K562 (cell line): Measurements from ENCODE around the gene FUCA2. TPM values are rescaled to one million over a fixed set of nuclear protein-coding genes. Genes with fewer than 3 reads are reported as not detected.
A peak's percentile ranks its signal among the peaks of the same experiment; 100 is the strongest.

Experiments
- CBX8 ChIP-seq: fragments of 200-600 bp; sonication (generic); IDR thresholded peaks from 2 replicates; pipeline ENCODE4 v1.6.1; 2012; ENCODE audit warnings: borderline replicate concordance, mixed run types, low read depth, mild to moderate bottlenecking, moderate library complexity, mixed read lengths, low read length, control low read depth, inconsistent platforms; ENCODE audit not compliant: poor library complexity, severe bottlenecking; ENCODE audit errors: extremely low read depth
- CHD2 ChIP-seq: IDR thresholded peaks from 2 replicates; pipeline ENCODE4 v1.6.1; 2011; ENCODE audit warnings: low read depth, low read length
- COPS2 ChIP-seq: fragments of 450-650 bp; conservative IDR thresholded peaks from 2 replicates; pipeline ENCODE4 v1.6.1; 2016; ENCODE audit warnings: mild to moderate bottlenecking, moderate library complexity
- DPF2 ChIP-seq: fragments of 450-650 bp; IDR thresholded peaks from 2 replicates; pipeline ENCODE4 v1.6.1; 2016
- EHMT2 ChIP-seq: fragments of 450-650 bp; IDR thresholded peaks from 2 replicates; pipeline ENCODE4 v1.6.1; 2018; ENCODE audit warnings: antibody characterized with exemption
- FOXK1 ChIP-seq: sonication (generic); formaldehyde crosslinking; IDR thresholded peaks from 2 replicates; pipeline ENCODE4 v1.8.0; 2022; ENCODE audit warnings: missing genetic modification reagents, mild to moderate bottlenecking, borderline replicate concordance
- KLF1 ChIP-seq: fragments of 450-650 bp; IDR thresholded peaks from 2 replicates; pipeline ENCODE4 v1.6.1; 2016; ENCODE audit warnings: missing genetic modification characterization, missing compliant biosample characterization
- NFYB ChIP-seq: IDR thresholded peaks from 2 replicates; pipeline ENCODE4 v1.6.1; 2011; ENCODE audit warnings: mild to moderate bottlenecking, moderate library complexity; ENCODE audit not compliant: insufficient read length; ENCODE audit errors: extremely low read depth
- RFX5 ChIP-seq: IDR thresholded peaks from 2 replicates; pipeline ENCODE4 v1.6.1; 2011; ENCODE audit warnings: low read depth, mild to moderate bottlenecking, improper control_type of control experiment, low read length
- SMARCE1 ChIP-seq: fragments of 450-650 bp; IDR thresholded peaks from 2 replicates; pipeline ENCODE4 v1.7.1; 2016; ENCODE audit warnings: mild to moderate bottlenecking
- TBL1XR1 ChIP-seq, 2 experiments: IDR thresholded peaks; 2 replicates each; pipeline ENCODE4 v1.6.1; 2012; ENCODE audit warnings: improper control_type of control experiment in 2 of 2, low read length in 2 of 2, mild to moderate bottlenecking in 1 of 2
- TSC22D4 ChIP-seq: fragments of 450-650 bp; IDR thresholded peaks from 2 replicates; pipeline ENCODE4 v1.6.1; 2016; ENCODE audit warnings: missing genetic modification characterization, missing biosample characterization, control low read depth
- ZNF57 ChIP-seq: fragments of 450-650 bp; formaldehyde crosslinking; IDR thresholded peaks from 2 replicates; pipeline ENCODE4 v1.4.0; 2020; ENCODE audit warnings: mild to moderate bottlenecking, moderate library complexity
- ZNF717 ChIP-seq: fragments of 250-450 bp; sonication (Bioruptor Pico); IDR thresholded peaks from 2 replicates; pipeline ENCODE4 v1.5.0; 2021
- polyA plus RNA-seq, 8 experiments: library from polyadenylated mRNA; depleted of rRNA in 4 of 8; stranded (reverse) in 5 of 8; unstranded in 3 of 8; fragments of >200 nt; fragmentation: Nextera tagmentation in 2 of 8; fragmentation: Illumina TruSeq in 1 of 8; extraction: Ambion mirVana in 2 of 8; extraction: Trizol in 1 of 8; gene quantifications; 2 replicates each; pipeline versions ENCODE4 v1.2.1 to v1.2.3, GENCODE V29; 2011 to 2014; ENCODE audit warnings: inconsistent platforms in 1 of 8, missing spikeins in 1 of 8
- total RNA-seq, 7 experiments: library from RNA; depleted of rRNA in 6 of 7; stranded (reverse); fragments of >200 nt in 6 of 7; fragmentation: Illumina TruSeq in 2 of 7; extraction: Trizol in 2 of 7; gene quantifications; 2 replicates each; pipeline versions ENCODE4 v1.2.1 to v1.2.3, GENCODE V29; 2011 to 2021; ENCODE audit warnings: low replicate concordance in 1 of 7
- TF ChIP-seq, protein P1 (sequence below), 2 experiments: fragments of 450-650 bp; IDR thresholded peaks; 2 replicates each; pipeline ENCODE4 v1.6.1; 2018; ENCODE audit warnings: mild to moderate bottlenecking in 2 of 2, low read depth in 1 of 2; ENCODE audit not compliant: partially characterized antibody in 2 of 2
- TF ChIP-seq, protein P2 (sequence below): fragments of 450-650 bp; formaldehyde crosslinking; IDR thresholded peaks from 2 replicates; pipeline ENCODE4 v1.4.0; 2020; ENCODE audit warnings: mild to moderate bottlenecking
- TF ChIP-seq, protein P3 (sequence below): fragments of 250-450 bp; sonication (Bioruptor Pico); IDR thresholded peaks from 2 replicates; pipeline ENCODE4 v1.8.0; 2022; ENCODE audit warnings: inconsistent platforms
- TF ChIP-seq, protein P4 (sequence below): sonication (generic); formaldehyde crosslinking; IDR thresholded peaks from 2 replicates; pipeline ENCODE4 v1.8.0; 2022; ENCODE audit warnings: missing genetic modification reagents, mild to moderate bottlenecking, borderline replicate concordance

The FUCA2 gene
- total and polyA plus RNA-seq, 9 of the 15 experiments (the other 6 are each of a cell fraction or from before 2014, with no cell fraction given): 20.6 to 112 (median 79.3) TPM

DNA sequence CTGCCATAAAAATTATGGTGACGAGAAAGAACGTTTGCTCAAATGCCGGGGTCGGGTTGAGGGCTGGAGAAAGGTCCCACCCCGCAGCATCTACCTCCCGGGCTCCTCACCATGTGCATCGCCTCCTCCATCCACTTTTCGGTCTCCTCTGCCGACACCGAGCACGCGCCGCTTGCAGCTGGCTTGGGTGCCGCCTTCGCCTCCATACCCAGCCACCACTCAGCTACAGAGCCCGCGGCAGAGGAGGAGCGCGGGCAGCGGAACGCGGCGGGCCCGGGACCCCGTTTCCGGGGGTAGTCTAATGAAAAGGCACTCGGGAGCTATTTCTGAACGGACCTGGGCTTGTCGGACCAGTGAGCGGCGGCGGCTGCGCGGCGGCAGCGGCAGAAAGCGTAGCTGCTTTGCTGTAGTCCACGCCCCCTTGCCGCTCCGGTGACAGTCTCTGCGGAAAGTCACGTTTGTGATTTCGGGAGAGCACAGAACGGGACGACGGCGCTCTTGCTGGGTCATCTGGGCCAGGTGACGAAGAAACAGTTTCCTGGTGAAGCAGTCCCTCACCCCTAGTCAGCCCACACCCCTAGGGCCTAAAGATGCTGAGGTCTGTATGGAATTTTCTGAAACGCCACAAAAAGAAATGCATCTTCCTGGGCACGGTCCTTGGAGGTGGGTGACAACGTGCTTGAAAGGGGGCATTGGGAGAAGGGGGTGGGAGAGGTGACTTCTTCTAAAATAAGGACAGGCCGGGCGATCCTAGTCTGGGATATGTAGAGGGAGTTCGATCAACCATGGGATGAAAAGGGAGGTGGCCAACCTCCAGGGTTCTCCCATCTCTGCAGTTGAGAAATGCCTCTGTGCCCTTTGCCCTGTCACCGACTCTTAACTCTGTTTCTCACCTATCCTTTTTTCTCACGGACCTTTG, 60.8 kb downstream of the FUCA2 start, which contains the start of the genes ADAT2 and PEX3 (continued):
- TF ChIP-seq, protein P1, sequence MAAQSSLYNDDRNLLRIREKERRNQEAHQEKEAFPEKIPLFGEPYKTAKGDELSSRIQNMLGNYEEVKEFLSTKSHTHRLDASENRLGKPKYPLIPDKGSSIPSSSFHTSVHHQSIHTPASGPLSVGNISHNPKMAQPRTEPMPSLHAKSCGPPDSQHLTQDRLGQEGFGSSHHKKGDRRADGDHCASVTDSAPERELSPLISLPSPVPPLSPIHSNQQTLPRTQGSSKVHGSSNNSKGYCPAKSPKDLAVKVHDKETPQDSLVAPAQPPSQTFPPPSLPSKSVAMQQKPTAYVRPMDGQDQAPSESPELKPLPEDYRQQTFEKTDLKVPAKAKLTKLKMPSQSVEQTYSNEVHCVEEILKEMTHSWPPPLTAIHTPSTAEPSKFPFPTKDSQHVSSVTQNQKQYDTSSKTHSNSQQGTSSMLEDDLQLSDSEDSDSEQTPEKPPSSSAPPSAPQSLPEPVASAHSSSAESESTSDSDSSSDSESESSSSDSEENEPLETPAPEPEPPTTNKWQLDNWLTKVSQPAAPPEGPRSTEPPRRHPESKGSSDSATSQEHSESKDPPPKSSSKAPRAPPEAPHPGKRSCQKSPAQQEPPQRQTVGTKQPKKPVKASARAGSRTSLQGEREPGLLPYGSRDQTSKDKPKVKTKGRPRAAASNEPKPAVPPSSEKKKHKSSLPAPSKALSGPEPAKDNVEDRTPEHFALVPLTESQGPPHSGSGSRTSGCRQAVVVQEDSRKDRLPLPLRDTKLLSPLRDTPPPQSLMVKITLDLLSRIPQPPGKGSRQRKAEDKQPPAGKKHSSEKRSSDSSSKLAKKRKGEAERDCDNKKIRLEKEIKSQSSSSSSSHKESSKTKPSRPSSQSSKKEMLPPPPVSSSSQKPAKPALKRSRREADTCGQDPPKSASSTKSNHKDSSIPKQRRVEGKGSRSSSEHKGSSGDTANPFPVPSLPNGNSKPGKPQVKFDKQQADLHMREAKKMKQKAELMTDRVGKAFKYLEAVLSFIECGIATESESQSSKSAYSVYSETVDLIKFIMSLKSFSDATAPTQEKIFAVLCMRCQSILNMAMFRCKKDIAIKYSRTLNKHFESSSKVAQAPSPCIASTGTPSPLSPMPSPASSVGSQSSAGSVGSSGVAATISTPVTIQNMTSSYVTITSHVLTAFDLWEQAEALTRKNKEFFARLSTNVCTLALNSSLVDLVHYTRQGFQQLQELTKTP (IDR thresholded peaks at IDR 0.05; ENCODE audit: low read depth in 1 of 2, partially characterized antibody in 2 of 2): no peak
- TF ChIP-seq FOXK1 (CRISPR knock-in tag): peak; percentile 67; the same call in 1 of the 2 replicates
- TF ChIP-seq COPS2: no peak
- peak; percentile 75; the same call in 1 of the 2 replicates for TF ChIP-seq KLF1 (tag)
- TF ChIP-seq, protein P2, sequence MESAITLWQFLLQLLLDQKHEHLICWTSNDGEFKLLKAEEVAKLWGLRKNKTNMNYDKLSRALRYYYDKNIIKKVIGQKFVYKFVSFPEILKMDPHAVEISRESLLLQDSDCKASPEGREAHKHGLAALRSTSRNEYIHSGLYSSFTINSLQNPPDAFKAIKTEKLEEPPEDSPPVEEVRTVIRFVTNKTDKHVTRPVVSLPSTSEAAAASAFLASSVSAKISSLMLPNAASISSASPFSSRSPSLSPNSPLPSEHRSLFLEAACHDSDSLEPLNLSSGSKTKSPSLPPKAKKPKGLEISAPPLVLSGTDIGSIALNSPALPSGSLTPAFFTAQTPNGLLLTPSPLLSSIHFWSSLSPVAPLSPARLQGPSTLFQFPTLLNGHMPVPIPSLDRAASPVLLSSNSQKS: no peak
- peak; percentile 35 for TF ChIP-seq NFYB
- TF ChIP-seq TSC22D4 (tag): no peak
- no peak for TF ChIP-seq EHMT2
- TF ChIP-seq CBX8: no peak
- peak; percentile 53 for TF ChIP-seq DPF2
- TF ChIP-seq CHD2: peak; percentile 76
- peak in 1 of 2 experiments; percentile 82; a peak in 1 of 4 replicates for TF ChIP-seq TBL1XR1 (IDR thresholded peaks at IDR 0.05; ENCODE audit: low read length in 2 of 2)
- no peak for TF ChIP-seq ZNF717
- no peak for TF ChIP-seq ZNF57 (CRISPR knock-in tag)
- TF ChIP-seq, protein P3, sequence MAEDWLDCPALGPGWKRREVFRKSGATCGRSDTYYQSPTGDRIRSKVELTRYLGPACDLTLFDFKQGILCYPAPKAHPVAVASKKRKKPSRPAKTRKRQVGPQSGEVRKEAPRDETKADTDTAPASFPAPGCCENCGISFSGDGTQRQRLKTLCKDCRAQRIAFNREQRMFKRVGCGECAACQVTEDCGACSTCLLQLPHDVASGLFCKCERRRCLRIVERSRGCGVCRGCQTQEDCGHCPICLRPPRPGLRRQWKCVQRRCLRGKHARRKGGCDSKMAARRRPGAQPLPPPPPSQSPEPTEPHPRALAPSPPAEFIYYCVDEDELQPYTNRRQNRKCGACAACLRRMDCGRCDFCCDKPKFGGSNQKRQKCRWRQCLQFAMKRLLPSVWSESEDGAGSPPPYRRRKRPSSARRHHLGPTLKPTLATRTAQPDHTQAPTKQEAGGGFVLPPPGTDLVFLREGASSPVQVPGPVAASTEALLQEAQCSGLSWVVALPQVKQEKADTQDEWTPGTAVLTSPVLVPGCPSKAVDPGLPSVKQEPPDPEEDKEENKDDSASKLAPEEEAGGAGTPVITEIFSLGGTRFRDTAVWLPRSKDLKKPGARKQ (CRISPR knock-in tag): no peak
- no peak for TF ChIP-seq RFX5
- TF ChIP-seq, protein P4, sequence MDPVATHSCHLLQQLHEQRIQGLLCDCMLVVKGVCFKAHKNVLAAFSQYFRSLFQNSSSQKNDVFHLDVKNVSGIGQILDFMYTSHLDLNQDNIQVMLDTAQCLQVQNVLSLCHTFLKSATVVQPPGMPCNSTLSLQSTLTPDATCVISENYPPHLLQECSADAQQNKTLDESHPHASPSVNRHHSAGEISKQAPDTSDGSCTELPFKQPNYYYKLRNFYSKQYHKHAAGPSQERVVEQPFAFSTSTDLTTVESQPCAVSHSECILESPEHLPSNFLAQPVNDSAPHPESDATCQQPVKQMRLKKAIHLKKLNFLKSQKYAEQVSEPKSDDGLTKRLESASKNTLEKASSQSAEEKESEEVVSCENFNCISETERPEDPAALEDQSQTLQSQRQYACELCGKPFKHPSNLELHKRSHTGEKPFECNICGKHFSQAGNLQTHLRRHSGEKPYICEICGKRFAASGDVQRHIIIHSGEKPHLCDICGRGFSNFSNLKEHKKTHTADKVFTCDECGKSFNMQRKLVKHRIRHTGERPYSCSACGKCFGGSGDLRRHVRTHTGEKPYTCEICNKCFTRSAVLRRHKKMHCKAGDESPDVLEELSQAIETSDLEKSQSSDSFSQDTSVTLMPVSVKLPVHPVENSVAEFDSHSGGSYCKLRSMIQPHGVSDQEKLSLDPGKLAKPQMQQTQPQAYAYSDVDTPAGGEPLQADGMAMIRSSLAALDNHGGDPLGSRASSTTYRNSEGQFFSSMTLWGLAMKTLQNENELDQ: no peak
- no peak; the same call in 1 of the 2 replicates for TF ChIP-seq SMARCE1
